ENCODE data around the gene CD79B. TPM values are rescaled to one million over a fixed set of nuclear protein-coding genes. Genes with fewer than 3 reads are reported as not detected.

Gene CD79B
- total RNA-seq, 1 donor from 2014 or later: 0.25 TPM

DNA sequence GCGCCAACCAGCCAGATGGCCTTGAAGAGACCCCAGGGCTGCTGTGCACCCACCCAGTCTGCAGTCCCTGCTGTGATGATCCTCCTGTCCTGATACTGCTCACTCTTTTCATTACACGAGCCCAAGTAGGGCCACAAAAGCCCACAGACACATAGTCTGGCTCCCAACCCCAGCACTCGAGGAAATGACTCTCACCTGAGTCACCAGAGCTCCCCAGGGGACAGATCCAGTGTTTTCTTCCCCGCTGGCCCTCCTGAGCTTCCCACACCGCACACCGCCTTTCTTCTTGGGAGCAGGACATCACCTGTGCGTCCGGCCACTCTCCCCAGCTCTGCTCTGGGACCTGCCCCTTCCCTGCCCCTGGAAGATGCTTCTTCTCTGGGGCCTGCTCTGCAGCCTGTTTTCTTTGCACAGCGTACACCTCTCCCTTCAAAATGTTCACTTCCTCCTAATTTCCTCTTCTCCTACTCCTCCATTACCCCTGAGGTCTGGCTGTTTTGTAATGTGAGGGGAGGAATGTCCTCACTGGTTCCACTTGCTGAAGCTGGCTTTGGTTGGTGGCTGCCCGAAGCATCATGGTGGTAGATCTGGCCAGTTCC, 42.6 kb upstream of the CD79B start:
- H3K4me3 ChIP-seq (ENCODE audit: insufficient read depth, low read depth, low read length): no peak overlapping the region
- H3K4me1 ChIP-seq (ENCODE audit: insufficient read depth, low read length): peaks cover 19% of the 10 kb centered on the region
- no peak for FAIRE-seq
- peak; percentile 58 for DNase-seq (ENCODE audit: low read depth)
- Mint-ChIP-seq H3K4me3 (ENCODE audit: unreplicated experiment) (peak overlapping the region; percentile 37), H3K36me3 (ENCODE audit: low read depth, unreplicated experiment) (peaks cover 5% of the 10 kb centered on the region), H3K9me3 (ENCODE audit: unreplicated experiment) (peaks cover 3% of the 10 kb centered on the region), H3K27ac (ENCODE audit: unreplicated experiment) (peak overlapping the region; percentile 60), H3K27me3 (ENCODE audit: low read depth, unreplicated experiment) (peaks cover 9% of the 10 kb centered on the region), H3K4me1 (ENCODE audit: low read depth, unreplicated experiment) (peaks cover 12% of the 10 kb centered on the region)
- H3K4me2 ChIP-seq (ENCODE audit: low read length): peak overlapping the region; percentile 80
- TF ChIP-seq, protein P1, sequence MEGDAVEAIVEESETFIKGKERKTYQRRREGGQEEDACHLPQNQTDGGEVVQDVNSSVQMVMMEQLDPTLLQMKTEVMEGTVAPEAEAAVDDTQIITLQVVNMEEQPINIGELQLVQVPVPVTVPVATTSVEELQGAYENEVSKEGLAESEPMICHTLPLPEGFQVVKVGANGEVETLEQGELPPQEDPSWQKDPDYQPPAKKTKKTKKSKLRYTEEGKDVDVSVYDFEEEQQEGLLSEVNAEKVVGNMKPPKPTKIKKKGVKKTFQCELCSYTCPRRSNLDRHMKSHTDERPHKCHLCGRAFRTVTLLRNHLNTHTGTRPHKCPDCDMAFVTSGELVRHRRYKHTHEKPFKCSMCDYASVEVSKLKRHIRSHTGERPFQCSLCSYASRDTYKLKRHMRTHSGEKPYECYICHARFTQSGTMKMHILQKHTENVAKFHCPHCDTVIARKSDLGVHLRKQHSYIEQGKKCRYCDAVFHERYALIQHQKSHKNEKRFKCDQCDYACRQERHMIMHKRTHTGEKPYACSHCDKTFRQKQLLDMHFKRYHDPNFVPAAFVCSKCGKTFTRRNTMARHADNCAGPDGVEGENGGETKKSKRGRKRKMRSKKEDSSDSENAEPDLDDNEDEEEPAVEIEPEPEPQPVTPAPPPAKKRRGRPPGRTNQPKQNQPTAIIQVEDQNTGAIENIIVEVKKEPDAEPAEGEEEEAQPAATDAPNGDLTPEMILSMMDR (IDR thresholded peaks at IDR 0.05; ENCODE audit: insufficient read depth, low read depth, low read length): no peak
- no peak for TF ChIP-seq EZH2 (IDR thresholded peaks at IDR 0.05; ENCODE audit: insufficient read depth, low read length)
- no peaks in the 10 kb centered on the region for H3K9me3 ChIP-seq (ENCODE audit: insufficient read depth, low read depth, low read length)
- H3K27me3 ChIP-seq (ENCODE audit: insufficient read depth, low read length): peaks cover 4% of the 10 kb centered on the region
- H3K9ac ChIP-seq (ENCODE audit: low read length): peak overlapping the region; percentile 12
- no peaks in the 10 kb centered on the region for H3K79me2 ChIP-seq (ENCODE audit: insufficient read depth, low read length)
- H3K27ac ChIP-seq (ENCODE audit: low read depth, low read length): no peak overlapping the region
- H4K20me1 ChIP-seq (ENCODE audit: insufficient read depth, low read length): no peaks in the 10 kb centered on the region
- no peaks in the 10 kb centered on the region for H3K36me3 ChIP-seq (ENCODE audit: insufficient read depth, low read length)
- peak overlapping the region; percentile 47 for H2AFZ ChIP-seq (ENCODE audit: low read depth, low read length)

DNA sequence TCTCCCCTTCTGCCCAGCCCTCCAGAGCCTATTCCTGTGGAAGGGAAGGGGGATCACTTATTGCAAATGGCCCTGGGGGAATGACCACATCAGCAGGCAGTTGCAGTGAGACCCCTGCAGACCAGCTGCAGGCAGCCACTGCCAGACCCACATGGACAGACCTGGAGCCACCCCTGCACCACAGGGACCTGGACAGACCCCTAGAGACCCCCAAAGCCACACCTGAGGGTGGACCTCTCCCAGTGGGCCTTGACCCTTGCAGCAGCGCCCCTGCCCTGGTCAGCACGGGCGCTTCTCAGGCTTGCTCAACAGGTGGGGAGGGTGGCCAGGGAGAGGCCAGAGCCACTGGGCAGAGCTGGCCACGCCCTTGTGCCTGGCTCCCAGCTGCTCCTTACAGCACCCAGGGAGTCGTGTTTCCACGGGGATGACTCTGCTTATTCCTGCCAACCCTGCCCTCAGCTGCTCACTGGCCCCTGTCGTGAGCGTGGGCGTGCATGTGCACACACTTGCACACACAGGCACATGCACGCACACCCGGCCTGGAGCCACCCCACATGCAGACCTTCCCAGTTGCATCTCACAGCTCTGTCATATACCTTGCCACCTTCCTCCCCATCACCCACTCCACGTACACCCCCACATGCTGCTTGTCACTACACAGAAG, 41.9 kb upstream of the CD79B start:
- no peak for FAIRE-seq
- Histone ChIP-seq H3K4me3 (ENCODE audit: insufficient read depth, low read depth, low read length) (no peak overlapping the region), H3K27ac (ENCODE audit: low read depth, low read length) (no peak overlapping the region), H3K79me2 (ENCODE audit: insufficient read depth, low read length) (no peaks in the 10 kb centered on the region), H2AFZ (ENCODE audit: low read depth, low read length) (peak overlapping the region; percentile 47), H3K9me3 (ENCODE audit: insufficient read depth, low read depth, low read length) (no peaks in the 10 kb centered on the region), H3K4me2 (ENCODE audit: low read length) (peak overlapping the region; percentile 80), H3K9ac (ENCODE audit: low read length) (peak overlapping the region; percentile 12), H3K4me1 (ENCODE audit: insufficient read depth, low read length) (peaks cover 19% of the 10 kb centered on the region), H3K36me3 (ENCODE audit: insufficient read depth, low read length) (no peaks in the 10 kb centered on the region), H3K27me3 (ENCODE audit: insufficient read depth, low read length) (peaks cover 4% of the 10 kb centered on the region), H4K20me1 (ENCODE audit: insufficient read depth, low read length) (no peaks in the 10 kb centered on the region)
- H3K9me3 Mint-ChIP-seq (ENCODE audit: unreplicated experiment): peaks cover 3% of the 10 kb centered on the region
- peak overlapping the region; percentile 37 for H3K4me3 Mint-ChIP-seq (ENCODE audit: unreplicated experiment)
- no peak for DNase-seq (ENCODE audit: low read depth)
- H3K4me1 Mint-ChIP-seq (ENCODE audit: low read depth, unreplicated experiment): peaks cover 12% of the 10 kb centered on the region
- peaks cover 5% of the 10 kb centered on the region for H3K36me3 Mint-ChIP-seq (ENCODE audit: low read depth, unreplicated experiment)
- peaks cover 15% of the 10 kb centered on the region for H3K27me3 Mint-ChIP-seq (ENCODE audit: low read depth, unreplicated experiment)
- peak overlapping the region; percentile 60 for H3K27ac Mint-ChIP-seq (ENCODE audit: unreplicated experiment)
- no peak for TF ChIP-seq EZH2 (IDR thresholded peaks at IDR 0.05; ENCODE audit: insufficient read depth, low read length)
- TF ChIP-seq, protein P1 (IDR thresholded peaks at IDR 0.05; ENCODE audit: insufficient read depth, low read depth, low read length): no peak

DNA sequence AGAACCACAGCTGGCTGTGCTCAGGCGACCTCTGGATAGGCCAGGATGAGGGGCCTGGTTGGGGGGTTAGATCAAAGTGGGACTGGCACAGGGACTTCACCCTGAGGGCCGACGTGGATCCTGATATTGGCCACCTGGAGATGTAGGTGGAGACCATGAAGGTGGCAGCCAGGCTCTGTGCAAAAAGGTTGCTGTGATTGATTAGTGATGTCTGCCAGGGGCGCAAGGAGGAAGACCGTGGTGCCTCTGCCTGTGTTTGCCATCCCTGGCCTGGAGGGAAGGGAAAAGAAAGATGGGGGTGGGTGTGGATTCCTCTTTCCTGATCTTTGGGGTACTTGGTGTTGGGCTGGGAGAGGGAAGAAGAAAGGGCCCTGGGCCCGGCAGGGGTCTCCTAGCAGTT, 41.1 kb upstream of the CD79B start:
- Mint-ChIP-seq H3K4me1 (ENCODE audit: low read depth, unreplicated experiment) (peaks cover 12% of the 10 kb centered on the region), H3K4me3 (ENCODE audit: unreplicated experiment) (peak overlapping the region; percentile 29), H3K9me3 (ENCODE audit: unreplicated experiment) (peaks cover 3% of the 10 kb centered on the region), H3K36me3 (ENCODE audit: low read depth, unreplicated experiment) (peaks cover 5% of the 10 kb centered on the region), H3K27ac (ENCODE audit: unreplicated experiment) (no peak overlapping the region), H3K27me3 (ENCODE audit: low read depth, unreplicated experiment) (peaks cover 23% of the 10 kb centered on the region)
- Histone ChIP-seq H2AFZ (ENCODE audit: low read depth, low read length) (no peak overlapping the region), H3K9ac (ENCODE audit: low read length) (no peak overlapping the region), H3K36me3 (ENCODE audit: insufficient read depth, low read length) (no peaks in the 10 kb centered on the region), H3K79me2 (ENCODE audit: insufficient read depth, low read length) (no peaks in the 10 kb centered on the region), H3K27me3 (ENCODE audit: insufficient read depth, low read length) (peaks cover 4% of the 10 kb centered on the region), H3K4me1 (ENCODE audit: insufficient read depth, low read length) (peaks cover 19% of the 10 kb centered on the region), H4K20me1 (ENCODE audit: insufficient read depth, low read length) (no peaks in the 10 kb centered on the region), H3K9me3 (ENCODE audit: insufficient read depth, low read depth, low read length) (no peaks in the 10 kb centered on the region), H3K27ac (ENCODE audit: low read depth, low read length) (no peak overlapping the region), H3K4me3 (ENCODE audit: insufficient read depth, low read depth, low read length) (no peak overlapping the region), H3K4me2 (ENCODE audit: low read length) (no peak overlapping the region)
- DNase-seq (ENCODE audit: low read depth) (no peak), FAIRE-seq (no peak)
- no peak for TF ChIP-seq EZH2 (IDR thresholded peaks at IDR 0.05; ENCODE audit: insufficient read depth, low read length)
- TF ChIP-seq, protein P1 (IDR thresholded peaks at IDR 0.05; ENCODE audit: insufficient read depth, low read depth, low read length): no peak

Data from astrocyte (in vitro differentiated cells and primary cell).